GM19328 (cell line): ENCODE measurements around the gene TUNAR.
"Not testable (repeated sequence)": the region's sequence is repeated elsewhere in the genome, so short reads cannot be mapped to it uniquely, and the experiment has no call there.

ENCODE experiments used
- ATAC-seq: cut with Tn5 transposase; IDR thresholded peaks from one replicate; pipeline ENCODE4 v1.9.1; 2021; ENCODE audit warnings: mild to moderate bottlenecking, moderate library complexity; ENCODE audit not compliant: unreplicated experiment

The TUNAR gene

GRCh38 chr14:95964901-95965300, 88.3 kb downstream of the TUNAR start:
- no peak for ATAC-seq

GRCh38 chr14:95968048-95968447, 91.4 kb downstream of the TUNAR start:
- ATAC-seq: not testable (repeated sequence)
